ENCODE results near the gene SAT1. TPM values are rescaled to one million over a fixed set of nuclear protein-coding genes. Genes with fewer than 3 reads are reported as not detected.

The SAT1 gene
- total RNA-seq, 2 donors from 2014 or later = 63.4 to 118 TPM

GRCh38 chrX:23825675-23826074, 42.7 kb downstream of the SAT1 start:
- Mint-ChIP-seq H3K27me3 (ENCODE audit: insufficient read depth) (no peaks in the 10 kb centered on the region), H3K9me3 (no peaks in the 10 kb centered on the region), H3K27ac (no peak overlapping the region), H3K4me3 (no peak overlapping the region), H3K36me3 (ENCODE audit: low read depth) (no peaks in the 10 kb centered on the region), H3K4me1 (no peaks in the 10 kb centered on the region)
- Histone ChIP-seq H3K27me3 (ENCODE audit: control insufficient read depth, insufficient read depth, low read length, poor library complexity, severe bottlenecking) (no peaks in the 10 kb centered on the region), H3K27ac (ENCODE audit: low read depth, low read length) (no peak overlapping the region), H3K9ac (ENCODE audit: extremely low read depth, low read length, poor library complexity, severe bottlenecking) (no peak overlapping the region), H3K36me3 (ENCODE audit: control insufficient read depth, insufficient read depth, low read length) (no peaks in the 10 kb centered on the region), H3K4me1 (ENCODE audit: control insufficient read depth, insufficient read depth, low read length) (no peaks in the 10 kb centered on the region), H3K9me3 (ENCODE audit: control insufficient read depth, low read length) (no peaks in the 10 kb centered on the region), H3K4me3 (ENCODE audit: low read length) (no peak overlapping the region)
- TF ChIP-seq, protein P1, sequence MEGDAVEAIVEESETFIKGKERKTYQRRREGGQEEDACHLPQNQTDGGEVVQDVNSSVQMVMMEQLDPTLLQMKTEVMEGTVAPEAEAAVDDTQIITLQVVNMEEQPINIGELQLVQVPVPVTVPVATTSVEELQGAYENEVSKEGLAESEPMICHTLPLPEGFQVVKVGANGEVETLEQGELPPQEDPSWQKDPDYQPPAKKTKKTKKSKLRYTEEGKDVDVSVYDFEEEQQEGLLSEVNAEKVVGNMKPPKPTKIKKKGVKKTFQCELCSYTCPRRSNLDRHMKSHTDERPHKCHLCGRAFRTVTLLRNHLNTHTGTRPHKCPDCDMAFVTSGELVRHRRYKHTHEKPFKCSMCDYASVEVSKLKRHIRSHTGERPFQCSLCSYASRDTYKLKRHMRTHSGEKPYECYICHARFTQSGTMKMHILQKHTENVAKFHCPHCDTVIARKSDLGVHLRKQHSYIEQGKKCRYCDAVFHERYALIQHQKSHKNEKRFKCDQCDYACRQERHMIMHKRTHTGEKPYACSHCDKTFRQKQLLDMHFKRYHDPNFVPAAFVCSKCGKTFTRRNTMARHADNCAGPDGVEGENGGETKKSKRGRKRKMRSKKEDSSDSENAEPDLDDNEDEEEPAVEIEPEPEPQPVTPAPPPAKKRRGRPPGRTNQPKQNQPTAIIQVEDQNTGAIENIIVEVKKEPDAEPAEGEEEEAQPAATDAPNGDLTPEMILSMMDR (conservative IDR thresholded peaks at IDR 0.05) = no peak
- no peak for DNase-seq

DNA sequence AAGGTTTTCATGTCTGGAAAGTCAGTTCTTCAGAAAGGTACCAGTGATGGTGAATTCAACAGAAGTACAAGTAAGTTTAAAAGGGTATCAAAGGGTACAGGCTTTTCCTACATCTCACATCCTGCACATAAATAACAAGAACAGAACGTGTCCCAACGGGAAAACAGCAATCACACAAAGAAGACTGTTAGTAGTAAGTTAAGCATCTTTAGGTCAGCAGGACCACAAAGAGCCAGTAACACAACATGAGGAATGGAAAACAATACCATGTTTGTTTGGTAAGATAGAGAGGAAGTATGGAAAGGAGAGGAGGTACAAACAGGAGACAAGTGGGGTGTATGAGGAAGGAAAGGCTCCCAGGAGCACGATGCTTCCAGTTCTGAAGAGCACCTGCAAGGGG, 43.2 kb downstream of the SAT1 start:
- WGBS, 2 experiments (ENCODE audit: insufficient coverage in 1 of 2, insufficient read length in 1 of 2) = 79 to 83% methylated on average over 2 to 3 of the region's 3 CpGs
- TF ChIP-seq, protein P1 (conservative IDR thresholded peaks at IDR 0.05) = no peak
- no peak overlapping the region for H3K9ac ChIP-seq (ENCODE audit: extremely low read depth, low read length, poor library complexity, severe bottlenecking)
- H3K4me3 Mint-ChIP-seq = no peak overlapping the region
- no peaks in the 10 kb centered on the region for H3K36me3 Mint-ChIP-seq (ENCODE audit: low read depth)
- no peaks in the 10 kb centered on the region for H3K27me3 ChIP-seq (ENCODE audit: control insufficient read depth, insufficient read depth, low read length, poor library complexity, severe bottlenecking)
- no peaks in the 10 kb centered on the region for H3K9me3 ChIP-seq (ENCODE audit: control insufficient read depth, low read length)
- no peak overlapping the region for H3K4me3 ChIP-seq (ENCODE audit: low read length)
- H3K27ac Mint-ChIP-seq = no peak overlapping the region
- no peak overlapping the region for H3K27ac ChIP-seq (ENCODE audit: low read depth, low read length)
- H3K36me3 ChIP-seq (ENCODE audit: control insufficient read depth, insufficient read depth, low read length) = no peaks in the 10 kb centered on the region
- no peaks in the 10 kb centered on the region for H3K4me1 Mint-ChIP-seq
- H3K9me3 Mint-ChIP-seq = no peaks in the 10 kb centered on the region
- no peaks in the 10 kb centered on the region for H3K27me3 Mint-ChIP-seq (ENCODE audit: insufficient read depth)
- no peak for DNase-seq
- H3K4me1 ChIP-seq (ENCODE audit: control insufficient read depth, insufficient read depth, low read length) = no peaks in the 10 kb centered on the region

GRCh38 chrX:23826653-23827052, 43.7 kb downstream of the SAT1 start:
- Histone ChIP-seq H3K27ac (ENCODE audit: low read depth, low read length) (no peak overlapping the region), H3K27me3 (ENCODE audit: control insufficient read depth, insufficient read depth, low read length, poor library complexity, severe bottlenecking) (no peaks in the 10 kb centered on the region), H3K9me3 (ENCODE audit: control insufficient read depth, low read length) (no peaks in the 10 kb centered on the region), H3K9ac (ENCODE audit: extremely low read depth, low read length, poor library complexity, severe bottlenecking) (no peak overlapping the region), H3K4me1 (ENCODE audit: control insufficient read depth, insufficient read depth, low read length) (no peaks in the 10 kb centered on the region), H3K4me3 (ENCODE audit: low read length) (no peak overlapping the region), H3K36me3 (ENCODE audit: control insufficient read depth, insufficient read depth, low read length) (no peaks in the 10 kb centered on the region)
- Mint-ChIP-seq H3K9me3 (no peaks in the 10 kb centered on the region), H3K4me1 (no peaks in the 10 kb centered on the region), H3K36me3 (ENCODE audit: low read depth) (no peaks in the 10 kb centered on the region), H3K4me3 (no peak overlapping the region), H3K27me3 (ENCODE audit: insufficient read depth) (no peaks in the 10 kb centered on the region), H3K27ac (no peak overlapping the region)
- DNase-seq = no peak
- TF ChIP-seq, protein P1 (conservative IDR thresholded peaks at IDR 0.05) = no peak

Measured in endodermal cell (in vitro differentiated cells).